OCI-LY3 (cell line): Measurements from ENCODE around the gene MACROD2.

Source experiments
- H2AFZ ChIP-seq: fragments of 200-600, 300-600 bp; shearing (Covaris generic); 2 replicates; pipeline ENCODE4 v1.6.0; 2014; ENCODE audit warnings: antibody characterized with exemption, low read depth, low read length
- H3K27ac ChIP-seq: fragments of 200-600, 300-600 bp; sonication (generic); 2 replicates; pipeline ENCODE4 v1.5.1; 2014; ENCODE audit warnings: mild to moderate bottlenecking, low read length, moderate library complexity, mixed read lengths
- H3K27me3 ChIP-seq: fragments of 200-600, 300-600 bp; sonication (generic); 2 replicates; pipeline ENCODE4 v1.6.1; 2014; ENCODE audit warnings: low read depth, low read length, mixed read lengths
- H3K36me3 ChIP-seq: fragments of 200-600, 300-600 bp; sonication (generic); replicated peaks from 2 replicates; pipeline ENCODE3; 2014; ENCODE audit warnings: low read depth, low read length, mixed read lengths
- H3K4me1 ChIP-seq: fragments of 300-600, 200-600 bp; sonication (generic); 2 replicates; pipeline ENCODE4 v1.6.1; 2014; ENCODE audit warnings: low read length, mixed read lengths
- H3K4me2 ChIP-seq: fragments of 200-600, 300-600 bp; sonication (generic); 2 replicates; pipeline ENCODE4 v1.6.1; 2014; ENCODE audit warnings: low read length, mixed read lengths
- H3K4me3 ChIP-seq: fragments of 300-600, 200-600 bp; sonication (generic); 2 replicates; pipeline ENCODE4 v1.5.1; 2014; ENCODE audit warnings: antibody characterized with exemption, mild to moderate bottlenecking, low read length, moderate library complexity
- H3K79me2 ChIP-seq: fragments of 300-600, 200-600 bp; shearing (Covaris generic); 2 replicates; pipeline ENCODE4 v1.6.1; 2014; ENCODE audit warnings: mild to moderate bottlenecking, low read length, mixed read lengths
- H3K9ac ChIP-seq: fragments of 300-600, 200-600 bp; shearing (Covaris generic); 2 replicates; pipeline ENCODE4 v1.6.0; 2014; ENCODE audit warnings: mild to moderate bottlenecking, low read length, moderate library complexity
- H3K9me3 ChIP-seq: fragments of 200-600, 300-600 bp; shearing (Covaris generic); 2 replicates; pipeline ENCODE4 v1.6.1; 2014; ENCODE audit warnings: low read length, mixed read lengths; ENCODE audit not compliant: insufficient read depth
- H4K20me1 ChIP-seq: fragments of 200-600, 300-600 bp; sonication (generic); 2 replicates; pipeline ENCODE4 v1.6.1; 2016; ENCODE audit warnings: low read length, mixed read lengths; ENCODE audit not compliant: insufficient read depth
- EZH2phosphoT487 ChIP-seq: fragments of 200-600 bp; shearing (Covaris generic); IDR thresholded peaks from 2 replicates; pipeline ENCODE4 v1.6.1; 2018; ENCODE audit warnings: antibody characterized with exemption, mixed run types, low read depth
- TF ChIP-seq, protein P1 (sequence below): fragments of 200-600, 300-600 bp; sonication (generic); IDR thresholded peaks from 2 replicates; pipeline ENCODE4 v1.5.1; 2014; ENCODE audit warnings: antibody characterized with exemption, low read length, low read depth

The MACROD2 gene

DNA sequence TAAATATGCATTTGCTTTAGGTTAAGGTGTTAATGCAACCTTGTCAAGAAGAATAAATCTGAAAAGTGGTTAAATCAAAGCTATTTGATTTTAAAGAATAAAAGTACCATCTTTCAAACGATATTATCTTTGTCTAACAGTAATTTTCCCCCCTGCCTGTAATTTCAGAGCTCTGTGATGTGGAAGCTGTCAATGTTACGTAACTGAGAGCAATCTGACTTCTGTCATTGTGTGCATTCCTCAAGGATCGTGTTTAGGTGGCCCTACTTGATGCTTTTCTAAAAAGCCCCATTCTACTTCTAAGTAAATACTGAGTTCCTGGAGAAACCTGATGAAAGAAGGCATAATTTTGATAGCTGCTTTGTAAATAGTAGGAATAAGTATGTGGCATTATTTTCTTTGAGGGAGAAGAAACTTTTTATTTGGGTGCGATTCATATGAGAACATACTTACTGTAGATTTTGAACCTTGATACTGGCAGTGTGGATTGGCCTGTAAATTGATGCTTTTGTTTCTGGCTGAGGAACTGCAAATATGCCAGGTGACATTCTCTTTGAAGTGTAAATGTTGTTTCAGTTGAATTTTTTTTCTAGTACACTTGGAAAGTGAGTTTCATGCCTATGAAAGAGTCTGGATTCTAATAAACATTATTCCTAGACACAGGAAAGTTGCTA lies 871.7 kb downstream of the MACROD2 start:
- H2AFZ ChIP-seq: no peak overlapping the region
- no peaks in the 10 kb centered on the region for H3K79me2 ChIP-seq
- H3K4me2 ChIP-seq: no peak overlapping the region
- H3K4me3 ChIP-seq: no peak overlapping the region
- no peak for TF ChIP-seq EZH2phosphoT487
- TF ChIP-seq, protein P1, sequence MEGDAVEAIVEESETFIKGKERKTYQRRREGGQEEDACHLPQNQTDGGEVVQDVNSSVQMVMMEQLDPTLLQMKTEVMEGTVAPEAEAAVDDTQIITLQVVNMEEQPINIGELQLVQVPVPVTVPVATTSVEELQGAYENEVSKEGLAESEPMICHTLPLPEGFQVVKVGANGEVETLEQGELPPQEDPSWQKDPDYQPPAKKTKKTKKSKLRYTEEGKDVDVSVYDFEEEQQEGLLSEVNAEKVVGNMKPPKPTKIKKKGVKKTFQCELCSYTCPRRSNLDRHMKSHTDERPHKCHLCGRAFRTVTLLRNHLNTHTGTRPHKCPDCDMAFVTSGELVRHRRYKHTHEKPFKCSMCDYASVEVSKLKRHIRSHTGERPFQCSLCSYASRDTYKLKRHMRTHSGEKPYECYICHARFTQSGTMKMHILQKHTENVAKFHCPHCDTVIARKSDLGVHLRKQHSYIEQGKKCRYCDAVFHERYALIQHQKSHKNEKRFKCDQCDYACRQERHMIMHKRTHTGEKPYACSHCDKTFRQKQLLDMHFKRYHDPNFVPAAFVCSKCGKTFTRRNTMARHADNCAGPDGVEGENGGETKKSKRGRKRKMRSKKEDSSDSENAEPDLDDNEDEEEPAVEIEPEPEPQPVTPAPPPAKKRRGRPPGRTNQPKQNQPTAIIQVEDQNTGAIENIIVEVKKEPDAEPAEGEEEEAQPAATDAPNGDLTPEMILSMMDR: no peak
- H3K9ac ChIP-seq: no peak overlapping the region
- H3K4me1 ChIP-seq: no peaks in the 10 kb centered on the region
- H3K9me3 ChIP-seq: no peaks in the 10 kb centered on the region
- no peak overlapping the region for H3K27ac ChIP-seq
- H3K27me3 ChIP-seq: 0 out of 2 replicates have a peak, but pooled peaks cover 6% of the 10 kb centered on the region
- no peaks in the 10 kb centered on the region for H3K36me3 ChIP-seq
- no peaks in the 10 kb centered on the region for H4K20me1 ChIP-seq

DNA sequence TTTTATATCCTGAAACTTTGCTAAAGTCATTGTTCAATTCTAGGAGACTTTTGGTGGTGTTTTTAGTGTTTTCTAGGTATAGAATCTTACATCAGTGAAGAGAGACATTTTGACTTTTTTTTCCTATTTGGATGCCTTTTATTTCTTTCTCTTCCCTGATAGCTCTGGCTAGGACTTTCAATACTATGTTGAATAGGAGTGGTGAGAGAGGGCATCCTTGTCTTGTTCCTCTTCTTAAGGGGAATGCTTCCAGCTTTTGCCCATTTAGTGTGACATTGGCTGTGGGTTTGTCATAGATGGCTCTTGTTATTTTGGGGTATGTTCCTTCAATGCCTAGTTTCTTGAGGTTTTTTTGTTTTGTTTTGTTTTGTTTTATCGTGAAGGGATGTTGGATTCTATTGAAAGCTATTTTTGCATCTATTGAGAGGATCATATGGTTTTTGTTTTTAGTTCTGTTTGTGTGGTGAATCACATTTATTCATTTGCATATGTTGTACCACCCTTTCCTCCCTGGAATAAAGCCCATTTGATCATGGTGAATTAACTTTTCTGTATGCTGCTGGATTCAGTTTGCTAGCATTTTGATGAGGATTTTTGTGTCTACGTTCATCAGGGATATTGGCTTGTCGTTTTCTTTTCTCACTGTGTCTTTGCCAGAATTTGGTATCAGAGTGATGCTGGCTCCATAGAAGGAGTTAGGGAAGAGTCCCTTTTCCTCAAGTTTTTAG lies 882.1 kb downstream of the MACROD2 start:
- Histone ChIP-seq H4K20me1 (no peaks in the 10 kb centered on the region), H3K4me3 (no peak overlapping the region), H3K27me3 (no peaks in the 10 kb centered on the region), H3K79me2 (no peaks in the 10 kb centered on the region), H2AFZ (no peak overlapping the region), H3K4me2 (no peak overlapping the region), H3K4me1 (peaks cover 10% of the 10 kb centered on the region), H3K27ac (no peak overlapping the region), H3K36me3 (no peaks in the 10 kb centered on the region), H3K9me3 (no peaks in the 10 kb centered on the region), H3K9ac (no peak overlapping the region)
- TF ChIP-seq, protein P1: no peak
- TF ChIP-seq EZH2phosphoT487: no peak

DNA sequence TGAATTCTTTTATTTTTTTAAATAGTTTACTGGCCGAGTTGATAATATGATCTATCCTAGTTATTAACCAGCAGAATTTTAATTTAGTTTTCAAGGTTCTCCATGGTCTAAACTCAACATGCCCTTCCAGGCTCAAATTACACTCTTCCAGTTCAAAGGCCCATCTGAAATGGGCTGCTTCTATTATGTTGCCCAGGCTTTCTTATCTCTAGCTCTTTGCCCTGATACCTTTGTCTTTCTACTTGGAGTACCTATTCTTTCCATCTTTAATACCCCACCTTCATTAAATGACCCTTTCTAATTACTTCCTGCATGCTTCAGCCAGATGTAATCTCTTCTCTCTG lies 883.3 kb downstream of the MACROD2 start:
- no peak overlapping the region for H2AFZ ChIP-seq
- H3K27me3 ChIP-seq: no peaks in the 10 kb centered on the region

More for the DNA sequence above, 883.3 kb downstream of the MACROD2 start:
- Histone ChIP-seq H3K9ac (no peak overlapping the region), H3K4me2 (no peak overlapping the region), H4K20me1 (no peaks in the 10 kb centered on the region), H3K4me1 (peaks cover 18% of the 10 kb centered on the region), H3K4me3 (no peak overlapping the region), H3K27ac (no peak overlapping the region), H3K36me3 (no peaks in the 10 kb centered on the region), H3K79me2 (no peaks in the 10 kb centered on the region), H3K9me3 (0 out of 2 replicates have a peak, but pooled peaks cover 4% of the 10 kb centered on the region)
- no peak for TF ChIP-seq EZH2phosphoT487
- TF ChIP-seq, protein P1: no peak
